AG09319 (cell line): ENCODE data around the gene RBFOX1.

Experiments
- DNase-seq: peaks from one replicate; pipeline ENCODE4 v3.0.0-alpha.2; 2010; ENCODE audit warnings: low read depth; ENCODE audit errors: extremely low read depth
- TF ChIP-seq, protein P1 (sequence below): IDR thresholded peaks from 2 replicates; pipeline ENCODE4 v1.5.1; 2011; ENCODE audit warnings: low read depth, mild to moderate bottlenecking, inconsistent platforms, low read length, moderate library complexity

Gene RBFOX1

DNA sequence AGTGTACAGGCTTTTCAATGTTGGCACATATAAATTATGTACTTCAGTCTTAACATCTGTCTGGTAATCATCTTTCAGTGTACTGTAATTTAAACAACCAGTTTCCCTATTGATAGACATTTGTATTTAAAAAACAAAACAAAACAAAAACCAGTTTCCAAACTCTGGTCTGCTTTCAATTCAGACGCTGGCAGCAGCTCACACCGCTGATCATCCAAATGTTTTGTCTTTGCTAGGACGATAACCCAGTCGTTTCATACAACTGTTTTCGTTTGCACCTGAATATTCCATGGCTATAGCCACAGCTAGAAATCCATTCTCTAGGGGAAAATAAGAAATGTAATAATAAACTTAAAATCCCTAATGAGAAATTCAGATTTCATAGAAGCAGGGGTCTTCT, 47.8 kb downstream of the RBFOX1 start:
- DNase-seq = no peak
- TF ChIP-seq, protein P1, sequence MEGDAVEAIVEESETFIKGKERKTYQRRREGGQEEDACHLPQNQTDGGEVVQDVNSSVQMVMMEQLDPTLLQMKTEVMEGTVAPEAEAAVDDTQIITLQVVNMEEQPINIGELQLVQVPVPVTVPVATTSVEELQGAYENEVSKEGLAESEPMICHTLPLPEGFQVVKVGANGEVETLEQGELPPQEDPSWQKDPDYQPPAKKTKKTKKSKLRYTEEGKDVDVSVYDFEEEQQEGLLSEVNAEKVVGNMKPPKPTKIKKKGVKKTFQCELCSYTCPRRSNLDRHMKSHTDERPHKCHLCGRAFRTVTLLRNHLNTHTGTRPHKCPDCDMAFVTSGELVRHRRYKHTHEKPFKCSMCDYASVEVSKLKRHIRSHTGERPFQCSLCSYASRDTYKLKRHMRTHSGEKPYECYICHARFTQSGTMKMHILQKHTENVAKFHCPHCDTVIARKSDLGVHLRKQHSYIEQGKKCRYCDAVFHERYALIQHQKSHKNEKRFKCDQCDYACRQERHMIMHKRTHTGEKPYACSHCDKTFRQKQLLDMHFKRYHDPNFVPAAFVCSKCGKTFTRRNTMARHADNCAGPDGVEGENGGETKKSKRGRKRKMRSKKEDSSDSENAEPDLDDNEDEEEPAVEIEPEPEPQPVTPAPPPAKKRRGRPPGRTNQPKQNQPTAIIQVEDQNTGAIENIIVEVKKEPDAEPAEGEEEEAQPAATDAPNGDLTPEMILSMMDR = no peak

DNA sequence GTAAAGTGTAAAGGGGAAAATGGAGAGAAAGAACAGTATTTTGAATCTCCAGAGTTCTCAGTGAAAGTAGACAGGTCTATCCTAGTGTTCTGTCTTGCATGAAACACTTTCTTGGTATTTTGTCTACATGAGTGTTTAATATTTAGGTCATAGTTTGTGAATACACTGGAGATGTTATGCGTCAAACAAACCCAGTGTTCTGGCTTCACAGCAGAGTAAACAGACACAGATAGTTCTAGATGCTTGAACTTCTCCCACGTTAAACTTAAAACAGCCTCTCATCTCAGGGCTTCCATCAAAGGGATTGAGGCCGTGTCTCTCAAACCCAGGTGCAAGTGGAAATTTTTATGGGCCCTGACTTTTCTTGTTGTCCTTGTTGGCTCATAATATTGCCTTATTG, 48.3 kb downstream of the RBFOX1 start:
- TF ChIP-seq, protein P1 = no peak
- DNase-seq = no peak

GRCh38 chr16:7381671-7382070, 49.0 kb downstream of the RBFOX1 start:
- TF ChIP-seq, protein P1 = no peak

GRCh38 chr16:7382521-7382920, 49.9 kb downstream of the RBFOX1 start:
- DNase-seq = no peak
- TF ChIP-seq, protein P1 = no peak

More at GRCh38 chr16:7381671-7382070, 49.0 kb downstream of the RBFOX1 start:
- DNase-seq = no peak

DNA sequence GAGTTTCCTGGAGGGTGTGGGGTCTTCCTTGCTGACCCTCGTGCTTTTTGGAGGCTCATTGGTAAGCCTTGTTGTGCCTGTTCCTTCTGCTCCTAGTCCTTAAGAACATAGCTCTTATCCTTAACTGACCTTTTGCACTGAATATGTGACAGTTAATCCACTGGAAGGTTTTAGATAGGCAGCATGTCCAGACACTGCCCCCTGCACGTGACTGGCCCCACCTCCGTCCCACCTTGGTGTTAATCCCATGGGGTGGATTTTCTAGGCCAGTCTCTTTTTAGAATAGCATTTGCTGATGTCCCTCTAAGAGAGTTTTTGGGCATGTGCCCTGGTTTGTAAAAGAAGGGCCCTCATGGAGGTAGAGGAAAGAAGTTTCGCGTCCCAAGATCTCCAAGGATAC, 58.3 kb downstream of the RBFOX1 start:
- DNase-seq = no peak
- TF ChIP-seq, protein P1 = no peak

DNA sequence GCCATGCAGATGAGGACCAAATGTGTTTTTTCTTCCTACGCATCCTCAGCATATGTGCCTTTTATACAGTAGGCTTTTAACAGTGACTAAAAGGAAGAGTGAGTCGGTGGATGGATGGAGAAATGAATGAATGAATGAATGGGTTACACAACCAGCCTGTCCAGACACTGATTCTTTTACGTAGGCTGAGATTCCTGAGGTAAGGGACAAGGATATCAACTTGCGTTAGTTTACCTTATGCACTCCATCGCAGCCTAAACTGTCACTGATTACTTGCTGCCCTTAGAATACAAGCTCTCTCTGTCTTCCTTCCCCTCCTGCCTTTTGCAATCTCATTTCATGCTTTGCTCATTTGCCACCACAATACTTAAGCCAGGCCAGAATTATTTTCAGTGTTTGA, 59.0 kb downstream of the RBFOX1 start:
- DNase-seq = no peak
- TF ChIP-seq, protein P1 = no peak

DNA sequence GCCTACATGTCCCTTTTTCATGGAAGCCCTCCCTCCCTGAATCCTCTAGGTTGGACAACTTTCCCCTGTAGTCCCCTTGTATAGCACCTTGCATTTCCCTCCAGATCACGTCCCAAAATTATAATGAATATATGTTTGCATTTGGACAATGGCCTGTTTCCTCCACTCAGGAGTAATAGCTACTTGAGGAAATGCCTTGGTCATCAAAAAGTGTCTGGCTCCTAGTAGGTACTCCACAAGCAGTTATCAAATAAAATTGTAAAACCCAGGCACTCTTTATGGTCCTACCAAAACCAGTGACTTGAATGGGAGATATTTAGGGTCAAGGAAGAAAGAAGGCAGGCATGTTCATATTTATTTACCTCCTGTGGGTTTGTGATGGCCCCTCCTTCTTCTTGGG, 59.6 kb downstream of the RBFOX1 start:
- no peak for DNase-seq
- TF ChIP-seq, protein P1 = no peak
